HepG2 (cell line): Measurements from ENCODE around the gene CARS1. TPM values are rescaled to one million over a fixed set of nuclear protein-coding genes. Genes with fewer than 3 reads are reported as not detected.
A peak's percentile ranks its signal among the peaks of the same experiment; 100 is the strongest.

ENCODE experiments used
- ATF7 ChIP-seq, 2 experiments: fragments of 450-650 bp in 1 of 2; sonication (generic) in 1 of 2; formaldehyde crosslinking in 1 of 2; IDR thresholded peaks; 2 replicates each; pipeline versions ENCODE4 v1.4.0 to v1.6.1; 2016 to 2020; ENCODE audit warnings: antibody characterized with exemption in 1 of 2, mild to moderate bottlenecking in 1 of 2, missing genetic modification reagents in 1 of 2
- CBX2 ChIP-seq, 2 experiments: fragments of 200-600 bp in 1 of 2; sonication (generic); formaldehyde crosslinking in 1 of 2; IDR thresholded peaks; 2 replicates each; pipeline versions ENCODE4 v1.7.0 to v1.8.1; 2018 to 2022; ENCODE audit warnings: low read depth in 2 of 2, low read length in 1 of 2, mild to moderate bottlenecking in 1 of 2, missing genetic modification reagents in 1 of 2
- DMAP1 ChIP-seq: IDR thresholded peaks from 2 replicates; pipeline ENCODE4 v1.6.1; 2016
- FOXJ3 ChIP-seq: sonication (generic); formaldehyde crosslinking; IDR thresholded peaks from 2 replicates; pipeline ENCODE4 v1.4.0; 2020; ENCODE audit warnings: missing genetic modification reagents, mild to moderate bottlenecking, borderline replicate concordance
- GABPA ChIP-seq, 2 experiments: IDR thresholded peaks; 2 replicates each; pipeline ENCODE4 v1.6.1; 2011 to 2016; ENCODE audit warnings: low read depth in 2 of 2, low read length in 1 of 2, missing biosample characterization in 1 of 2, missing genetic modification characterization in 1 of 2
- ISX ChIP-seq: sonication (generic); formaldehyde crosslinking; conservative IDR thresholded peaks from 2 replicates; pipeline ENCODE4 v1.5.0; 2020; ENCODE audit warnings: missing genetic modification reagents
- KDM3A ChIP-seq: IDR thresholded peaks from 2 replicates; pipeline ENCODE4 v1.6.1; 2018; ENCODE audit warnings: low read depth, missing compliant biosample characterization
- MAFF ChIP-seq: IDR thresholded peaks from 2 replicates; pipeline ENCODE4 v1.6.1; 2011; ENCODE audit warnings: low read depth, low read length, improper control_type of control experiment
- MAFK ChIP-seq, 2 experiments: IDR thresholded peaks in 1 of 2; conservative IDR thresholded peaks in 1 of 2; 2 replicates each; pipeline ENCODE4 v1.6.1; 2011; ENCODE audit warnings: improper control_type of control experiment in 2 of 2, low read length in 2 of 2
- MTF1 ChIP-seq: sonication (generic); formaldehyde crosslinking; IDR thresholded peaks from 2 replicates; pipeline ENCODE4 v1.5.0; 2020; ENCODE audit warnings: missing genetic modification reagents
- MYNN ChIP-seq: sonication (generic); formaldehyde crosslinking; IDR thresholded peaks from 2 replicates; pipeline ENCODE4 v1.4.0; 2020; ENCODE audit warnings: mild to moderate bottlenecking, low read depth, missing genetic modification reagents
- NR2F6 ChIP-seq, 2 experiments: IDR thresholded peaks; 2 replicates each; pipeline ENCODE4 v1.6.1; 2016; ENCODE audit warnings: antibody characterized with exemption in 1 of 2, mild to moderate bottlenecking in 1 of 2
- NR3C1 ChIP-seq: sonication (generic); formaldehyde crosslinking; IDR thresholded peaks from 2 replicates; pipeline ENCODE4 v1.4.0; 2020; ENCODE audit warnings: missing genetic modification reagents
- PITX1 ChIP-seq: sonication (generic); formaldehyde crosslinking; IDR thresholded peaks from 2 replicates; pipeline ENCODE4 v1.5.1; 2020; ENCODE audit warnings: mild to moderate bottlenecking, missing genetic modification reagents
- POLR2AphosphoS5 ChIP-seq: IDR thresholded peaks from 2 replicates; pipeline ENCODE4 v1.6.1; 2012; ENCODE audit warnings: low read depth, low read length
- RELA ChIP-seq: sonication (generic); formaldehyde crosslinking; IDR thresholded peaks from 2 replicates; pipeline ENCODE4 v1.4.0; 2020; ENCODE audit warnings: missing genetic modification reagents
- SMYD3 ChIP-seq: sonication (generic); formaldehyde crosslinking; IDR thresholded peaks from 2 replicates; pipeline ENCODE4 v1.8.1; 2023; ENCODE audit warnings: mild to moderate bottlenecking, missing genetic modification reagents
- TAF1 ChIP-seq: sonication (generic); formaldehyde crosslinking; IDR thresholded peaks from 2 replicates; pipeline ENCODE4 v1.4.0; 2020; ENCODE audit warnings: missing genetic modification reagents
- TBX3 ChIP-seq: fragments of 450-650 bp; IDR thresholded peaks from 2 replicates; pipeline ENCODE4 v1.6.1; 2017; ENCODE audit warnings: antibody characterized with exemption, mild to moderate bottlenecking, inconsistent platforms, borderline replicate concordance
- TGIF2 ChIP-seq: IDR thresholded peaks from 2 replicates; pipeline ENCODE4 v1.6.1; 2016; ENCODE audit warnings: control low read depth, missing compliant biosample characterization
- ZFAT ChIP-seq: sonication (generic); formaldehyde crosslinking; conservative IDR thresholded peaks from 2 replicates; pipeline ENCODE4 v1.8.1; 2023; ENCODE audit warnings: missing genetic modification reagents, inconsistent platforms
- ZIK1 ChIP-seq: sonication (generic); formaldehyde crosslinking; IDR thresholded peaks from 2 replicates; pipeline ENCODE4 v1.5.0; 2020; ENCODE audit warnings: mild to moderate bottlenecking, low read depth, missing genetic modification reagents, borderline replicate concordance
- ZNF205 ChIP-seq: IDR thresholded peaks from 2 replicates; pipeline ENCODE4 v1.6.1; 2018; ENCODE audit warnings: missing biosample characterization, missing genetic modification reagents
- ZNF441 ChIP-seq: sonication (generic); formaldehyde crosslinking; IDR thresholded peaks from 2 replicates; pipeline ENCODE4 v1.7.0; 2021; ENCODE audit warnings: missing genetic modification reagents, borderline replicate concordance
- ZNF589 ChIP-seq: sonication (generic); formaldehyde crosslinking; conservative IDR thresholded peaks from 2 replicates; pipeline ENCODE4 v1.8.0; 2022; ENCODE audit warnings: mild to moderate bottlenecking, moderate library complexity, missing genetic modification reagents
- polyA plus RNA-seq, 8 experiments: library from polyadenylated mRNA; depleted of rRNA in 3 of 8; stranded (reverse) in 7 of 8; unstranded in 1 of 8; fragments of >200 nt; fragmentation: Illumina TruSeq in 4 of 8; extraction: Trizol in 4 of 8; gene quantifications; 2 replicates each; pipeline versions ENCODE4 v1.2.1 to v1.2.3, GENCODE V29; 2011 to 2016; ENCODE audit warnings: low read depth in 4 of 8, missing spikeins in 1 of 8, mixed read lengths in 1 of 8; ENCODE audit not compliant: insufficient read depth in 1 of 8
- total RNA-seq, 5 experiments: library from RNA; depleted of rRNA; stranded (reverse); fragments of >200 nt; fragmentation: Illumina TruSeq; extraction: Trizol; gene quantifications; 2 replicates each; pipeline ENCODE4 v1.2.3, GENCODE V29; 2016; ENCODE audit warnings: low read depth in 1 of 5
- TF ChIP-seq, protein P1 (sequence below): IDR thresholded peaks from 2 replicates; pipeline ENCODE4 v1.6.1; 2016
- TF ChIP-seq, protein P2 (sequence below): sonication (generic); formaldehyde crosslinking; IDR thresholded peaks from 2 replicates; pipeline ENCODE4 v1.4.0; 2020; ENCODE audit warnings: mild to moderate bottlenecking, missing genetic modification reagents
- TF ChIP-seq, protein P3 (sequence below): sonication (generic); formaldehyde crosslinking; IDR thresholded peaks from 2 replicates; pipeline ENCODE4 v1.4.0; 2020; ENCODE audit warnings: mild to moderate bottlenecking, missing genetic modification reagents
- TF ChIP-seq, protein P4 (sequence below): sonication (generic); formaldehyde crosslinking; IDR thresholded peaks from 2 replicates; pipeline ENCODE4 v1.4.0; 2020; ENCODE audit warnings: missing genetic modification reagents

The CARS1 gene
- total and polyA plus RNA-seq, 2 of the 13 experiments (the other 11 are each of a cell fraction or from before 2014, with no cell fraction given), result 33.8 to 47.0 TPM

DNA sequence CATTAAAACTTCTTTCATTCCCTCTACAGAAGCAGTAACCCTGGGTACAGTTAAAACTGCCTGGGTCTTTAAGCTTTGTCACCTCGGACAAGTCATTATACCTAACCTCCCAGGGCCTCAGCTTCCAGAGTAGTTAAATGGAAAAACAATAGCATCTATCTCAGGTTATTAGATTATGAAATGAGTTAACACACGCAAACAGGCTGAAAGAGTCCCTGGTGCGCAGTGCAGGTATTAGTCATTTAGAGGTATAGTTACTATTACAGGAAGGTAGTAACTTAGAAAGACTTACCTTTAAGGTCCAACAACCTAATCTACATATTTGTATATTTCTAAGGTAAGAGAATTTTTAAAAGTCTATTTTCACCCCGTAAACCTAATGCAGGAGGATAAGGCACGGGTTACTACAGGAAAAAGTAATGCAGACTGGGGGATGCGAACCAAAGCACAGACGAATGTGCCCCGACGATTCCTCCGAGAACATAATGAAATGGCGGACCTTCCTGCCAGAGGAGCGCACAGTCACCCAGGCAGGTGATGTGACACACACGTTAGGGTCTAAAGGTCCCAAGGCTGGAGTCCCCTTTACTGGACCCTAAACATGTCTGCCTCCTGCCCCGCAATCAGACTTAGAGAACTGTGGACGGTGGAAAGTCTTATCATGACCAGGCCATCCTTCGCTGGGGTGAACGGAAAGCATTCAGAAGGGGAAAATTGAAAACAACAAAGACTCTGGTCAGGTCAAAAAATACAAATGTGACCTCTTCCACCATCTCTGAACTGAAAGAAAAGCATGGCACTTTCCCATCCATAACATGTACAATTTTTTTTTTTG, 66.4 kb downstream of the CARS1 start (continued):
- TF ChIP-seq CBX2 (IDR thresholded peaks at IDR 0.05; ENCODE audit: low read depth, low read length) (no peak), CBX2 (CRISPR knock-in tag; IDR thresholded peaks at IDR 0.05; ENCODE audit: low read depth) (no peak), MYNN (CRISPR knock-in tag) (no peak), MTF1 (no peak), ZNF441 (CRISPR knock-in tag) (no peak), ZNF205 (no peak), ZFAT (no peak), FOXJ3 (CRISPR knock-in tag) (no peak), PITX1 (CRISPR knock-in tag) (0 out of 2 replicates have a peak, but pooled peaks have one; percentile 20), TBX3 (no peak), KDM3A (CRISPR knock-in tag) (no peak), ZNF589 (no peak), ZIK1 (CRISPR knock-in tag) (no peak), TGIF2 (CRISPR knock-in tag) (peak; percentile 23; the same call in 1 of the 2 replicates), SMYD3 (CRISPR knock-in tag) (no peak), DMAP1 (peak; percentile 28; the same call in 1 of the 2 replicates), GABPA (IDR thresholded peaks at IDR 0.05; ENCODE audit: low read depth, low read length) (no peak), GABPA (CRISPR knock-in tag; IDR thresholded peaks at IDR 0.05; ENCODE audit: low read depth) (no peak), RELA (CRISPR knock-in tag) (no peak), ISX (CRISPR knock-in tag) (no peak), NR2F6 (IDR thresholded peaks at IDR 0.05) (peak; percentile 9; the same call in 1 of the 2 replicates), NR2F6 (CRISPR knock-in tag; IDR thresholded peaks at IDR 0.05) (0 out of 2 replicates have a peak, but pooled peaks have one; percentile 28), MAFK (conservative IDR thresholded peaks at IDR 0.05 in 1 of 2, IDR thresholded peaks at IDR 0.05 in 1 of 2; ENCODE audit: low read length in 2 of 2) (no peak), POLR2AphosphoS5 (peak; percentile 32), MAFF (no peak), TAF1 (CRISPR knock-in tag) (peak; percentile 35; the same call in 1 of the 2 replicates), ATF7 (IDR thresholded peaks at IDR 0.05) (no peak), ATF7 (CRISPR knock-in tag; IDR thresholded peaks at IDR 0.05) (no peak), NR3C1 (CRISPR knock-in tag) (no peak)
- TF ChIP-seq, protein P1, sequence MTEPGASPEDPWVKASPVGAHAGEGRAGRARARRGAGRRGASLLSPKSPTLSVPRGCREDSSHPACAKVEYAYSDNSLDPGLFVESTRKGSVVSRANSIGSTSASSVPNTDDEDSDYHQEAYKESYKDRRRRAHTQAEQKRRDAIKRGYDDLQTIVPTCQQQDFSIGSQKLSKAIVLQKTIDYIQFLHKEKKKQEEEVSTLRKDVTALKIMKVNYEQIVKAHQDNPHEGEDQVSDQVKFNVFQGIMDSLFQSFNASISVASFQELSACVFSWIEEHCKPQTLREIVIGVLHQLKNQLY (CRISPR knock-in tag), result no peak
- TF ChIP-seq, protein P2, sequence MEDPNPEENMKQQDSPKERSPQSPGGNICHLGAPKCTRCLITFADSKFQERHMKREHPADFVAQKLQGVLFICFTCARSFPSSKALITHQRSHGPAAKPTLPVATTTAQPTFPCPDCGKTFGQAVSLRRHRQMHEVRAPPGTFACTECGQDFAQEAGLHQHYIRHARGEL (CRISPR knock-in tag), result no peak
- TF ChIP-seq, protein P3, sequence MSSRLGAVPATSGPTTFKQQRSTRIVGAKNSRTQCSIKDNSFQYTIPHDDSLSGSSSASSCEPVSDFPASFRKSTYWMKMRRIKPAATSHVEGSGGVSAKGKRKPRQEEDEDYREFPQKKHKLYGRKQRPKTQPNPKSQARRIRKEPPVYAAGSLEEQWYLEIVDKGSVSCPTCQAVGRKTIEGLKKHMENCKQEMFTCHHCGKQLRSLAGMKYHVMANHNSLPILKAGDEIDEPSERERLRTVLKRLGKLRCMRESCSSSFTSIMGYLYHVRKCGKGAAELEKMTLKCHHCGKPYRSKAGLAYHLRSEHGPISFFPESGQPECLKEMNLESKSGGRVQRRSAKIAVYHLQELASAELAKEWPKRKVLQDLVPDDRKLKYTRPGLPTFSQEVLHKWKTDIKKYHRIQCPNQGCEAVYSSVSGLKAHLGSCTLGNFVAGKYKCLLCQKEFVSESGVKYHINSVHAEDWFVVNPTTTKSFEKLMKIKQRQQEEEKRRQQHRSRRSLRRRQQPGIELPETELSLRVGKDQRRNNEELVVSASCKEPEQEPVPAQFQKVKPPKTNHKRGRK (CRISPR knock-in tag), result no peak
- TF ChIP-seq, protein P4, sequence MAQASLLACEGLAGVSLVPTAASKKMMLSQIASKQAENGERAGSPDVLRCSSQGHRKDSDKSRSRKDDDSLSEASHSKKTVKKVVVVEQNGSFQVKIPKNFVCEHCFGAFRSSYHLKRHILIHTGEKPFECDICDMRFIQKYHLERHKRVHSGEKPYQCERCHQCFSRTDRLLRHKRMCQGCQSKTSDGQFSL (CRISPR knock-in tag), result no peak
